COR-L47 (cell line): ENCODE measurements around the gene RSAD1.

Experiments
- DNase-seq: peaks from one replicate; lab custom pipeline; 2025; lab: John Stamatoyannopoulos, UW

Gene RSAD1

GRCh38 chr17:50458270-50458669, 20.4 kb upstream of the RSAD1 start:
- DNase-seq = no peak

GRCh38 chr17:50458701-50459676, 19.7 kb upstream of the RSAD1 start:
- DNase-seq = no peak

GRCh38 chr17:50459756-50460155, 18.9 kb upstream of the RSAD1 start:
- DNase-seq = no peak

DNA sequence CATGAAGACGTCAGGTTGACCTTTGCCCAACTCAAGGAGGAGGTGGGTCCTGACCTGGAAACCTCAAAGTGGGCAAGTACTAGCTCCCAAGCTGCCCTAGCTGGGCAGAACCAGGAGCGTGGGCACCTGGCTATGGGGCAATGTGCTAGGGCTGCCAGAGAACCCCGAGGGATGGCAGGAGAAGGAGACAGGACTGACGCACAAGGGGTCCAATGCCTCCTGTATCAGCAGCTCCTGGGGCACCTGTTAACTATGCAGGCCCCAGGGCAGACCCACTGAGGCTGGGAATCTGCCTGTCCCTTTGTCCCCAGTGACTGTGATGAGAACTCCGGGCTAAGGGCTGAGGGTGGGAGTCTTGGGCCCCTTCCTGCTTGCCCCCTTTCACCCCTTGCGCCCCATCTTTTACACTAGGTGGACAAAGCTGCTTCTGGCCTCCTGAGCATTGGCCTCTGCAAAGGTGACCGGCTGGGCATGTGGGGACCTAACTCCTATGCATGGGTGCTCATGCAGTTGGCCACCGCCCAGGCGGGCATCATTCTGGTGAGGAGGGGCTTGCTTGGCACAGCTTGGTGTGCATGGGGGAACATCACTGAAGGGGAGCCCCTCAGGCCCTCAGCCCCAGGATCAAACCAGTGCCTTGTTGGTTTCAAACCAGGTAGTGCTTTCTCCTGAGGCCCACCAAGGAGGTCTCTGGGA, 17.7 kb upstream of the RSAD1 start:
- no peak for DNase-seq

DNA sequence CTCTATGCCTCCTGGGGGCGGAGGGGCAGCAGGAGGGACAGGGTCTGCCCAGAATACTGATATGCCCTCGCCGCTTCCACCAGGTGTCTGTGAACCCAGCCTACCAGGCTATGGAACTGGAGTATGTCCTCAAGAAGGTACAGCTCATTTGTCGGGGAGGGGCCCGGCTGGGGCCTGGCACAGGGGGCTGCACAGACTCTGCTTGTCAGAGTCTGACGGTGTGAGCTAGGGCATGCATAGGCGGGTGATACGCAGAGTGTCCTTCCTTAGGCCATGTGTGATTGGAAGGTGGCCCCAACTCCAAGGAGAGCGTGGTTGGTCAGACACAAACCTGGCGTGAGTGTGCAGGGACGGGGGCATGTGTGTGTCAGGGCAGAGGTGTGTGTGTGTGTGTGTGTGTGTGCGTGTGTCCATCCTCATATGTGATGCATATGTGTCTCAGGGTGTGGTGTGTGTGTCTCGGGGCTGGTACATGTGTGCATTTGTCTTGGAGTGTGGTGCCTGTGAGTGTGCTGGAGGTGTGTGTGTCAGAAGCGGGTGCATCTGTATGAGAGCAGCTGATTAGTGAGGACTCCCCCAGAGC, 17.0 kb upstream of the RSAD1 start:
- no peak for DNase-seq

DNA sequence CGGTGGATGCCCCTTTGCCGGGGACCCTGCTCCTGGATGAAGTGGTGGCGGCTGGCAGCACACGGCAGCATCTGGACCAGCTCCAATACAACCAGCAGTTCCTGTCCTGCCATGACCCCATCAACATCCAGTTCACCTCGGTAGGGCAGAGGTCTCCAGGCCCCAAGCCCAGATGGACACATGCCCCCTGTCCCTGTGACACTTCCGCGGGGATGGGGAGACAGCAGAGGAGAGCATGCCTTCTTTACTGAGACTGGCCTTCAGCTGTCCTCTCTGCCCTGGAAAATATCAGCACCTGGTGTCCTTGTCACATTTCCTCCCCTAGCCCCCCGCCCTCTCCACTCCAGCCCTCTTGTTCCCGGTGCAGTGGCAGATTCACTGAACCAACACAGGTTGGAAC, 16.2 kb upstream of the RSAD1 start:
- no peak for DNase-seq

DNA sequence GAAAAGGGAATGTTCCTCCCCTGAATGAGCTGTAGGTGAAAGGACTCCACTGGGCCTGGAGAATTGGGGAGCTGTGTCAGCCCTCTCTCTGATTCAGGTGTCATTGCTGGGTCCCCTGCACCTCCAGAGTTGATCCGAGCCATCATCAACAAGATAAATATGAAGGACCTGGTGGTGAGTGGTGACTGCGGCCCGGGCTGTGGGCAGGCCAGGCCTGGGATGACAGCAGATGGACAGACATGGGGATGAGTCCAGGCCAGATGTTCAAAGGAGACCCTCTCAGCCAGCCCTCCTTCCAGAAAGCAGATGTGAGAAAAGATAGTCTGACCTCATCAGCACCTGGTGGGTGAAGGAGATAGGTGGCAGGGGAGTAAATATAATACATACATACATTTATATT, 14.5 kb upstream of the RSAD1 start:
- DNase-seq = no peak

DNA sequence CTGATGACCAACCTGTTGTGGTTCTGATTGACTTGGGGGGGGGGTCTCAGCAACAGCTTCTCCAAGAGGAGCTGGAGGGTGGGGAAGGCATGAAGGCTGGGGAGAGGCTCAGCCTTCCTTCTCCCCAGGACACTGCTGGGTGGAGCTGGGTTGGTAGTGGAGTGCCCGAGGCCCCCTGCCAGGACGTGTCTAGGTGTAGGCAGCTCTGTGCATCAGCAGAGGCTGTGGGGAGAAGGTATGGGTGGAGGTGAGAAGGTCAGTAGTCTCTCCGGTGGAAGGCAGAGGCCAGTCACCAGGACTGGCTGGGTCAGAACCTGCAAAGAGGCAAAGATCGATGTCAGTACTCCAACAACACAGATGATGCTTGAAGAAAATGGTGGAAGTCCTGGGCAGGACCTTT, 13.9 kb upstream of the RSAD1 start:
- DNase-seq = no peak

DNA sequence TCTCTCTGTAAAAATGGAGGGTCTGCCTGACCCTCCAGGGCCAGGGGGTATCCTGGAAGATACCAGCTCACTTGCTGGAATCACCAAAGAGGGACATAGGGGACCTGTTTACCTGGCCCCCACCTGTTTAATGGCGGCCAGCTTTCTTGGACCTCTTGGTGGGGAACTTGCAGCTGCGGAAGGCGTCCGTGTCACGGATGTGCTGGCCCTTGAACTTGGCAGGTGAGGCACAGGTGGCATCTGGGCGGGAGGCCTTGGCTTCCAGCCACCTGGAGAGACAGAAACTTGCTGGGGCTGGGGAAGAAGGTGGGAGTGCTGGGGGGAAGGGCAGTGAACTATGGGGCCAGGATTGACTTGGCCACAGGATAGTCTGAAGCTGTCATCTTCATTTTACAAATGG, 13.5 kb upstream of the RSAD1 start:
- DNase-seq = no peak

DNA sequence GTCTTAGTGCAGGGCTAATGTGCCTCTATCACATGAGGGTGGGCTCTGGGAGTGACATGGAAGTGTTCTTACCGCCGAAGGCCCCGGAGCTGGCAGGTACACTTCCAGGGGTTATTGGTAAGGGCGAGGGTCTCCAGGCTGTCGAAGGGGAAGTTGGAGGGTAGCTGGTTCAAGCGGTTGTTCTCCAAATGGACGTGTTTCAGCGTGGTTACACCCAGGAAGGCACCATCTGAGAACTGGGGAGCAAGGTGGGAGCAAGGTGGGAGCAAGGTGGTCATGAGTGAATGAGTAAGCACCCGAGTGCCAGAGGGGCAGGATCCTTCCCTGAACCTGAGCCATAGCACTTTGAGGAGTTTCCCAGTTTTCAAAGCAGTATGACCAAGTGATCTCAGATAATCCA, 13.0 kb upstream of the RSAD1 start:
- DNase-seq = no peak

GRCh38 chr17:50466371-50467113, 12.1 kb upstream of the RSAD1 start:
- no peak for DNase-seq

DNA sequence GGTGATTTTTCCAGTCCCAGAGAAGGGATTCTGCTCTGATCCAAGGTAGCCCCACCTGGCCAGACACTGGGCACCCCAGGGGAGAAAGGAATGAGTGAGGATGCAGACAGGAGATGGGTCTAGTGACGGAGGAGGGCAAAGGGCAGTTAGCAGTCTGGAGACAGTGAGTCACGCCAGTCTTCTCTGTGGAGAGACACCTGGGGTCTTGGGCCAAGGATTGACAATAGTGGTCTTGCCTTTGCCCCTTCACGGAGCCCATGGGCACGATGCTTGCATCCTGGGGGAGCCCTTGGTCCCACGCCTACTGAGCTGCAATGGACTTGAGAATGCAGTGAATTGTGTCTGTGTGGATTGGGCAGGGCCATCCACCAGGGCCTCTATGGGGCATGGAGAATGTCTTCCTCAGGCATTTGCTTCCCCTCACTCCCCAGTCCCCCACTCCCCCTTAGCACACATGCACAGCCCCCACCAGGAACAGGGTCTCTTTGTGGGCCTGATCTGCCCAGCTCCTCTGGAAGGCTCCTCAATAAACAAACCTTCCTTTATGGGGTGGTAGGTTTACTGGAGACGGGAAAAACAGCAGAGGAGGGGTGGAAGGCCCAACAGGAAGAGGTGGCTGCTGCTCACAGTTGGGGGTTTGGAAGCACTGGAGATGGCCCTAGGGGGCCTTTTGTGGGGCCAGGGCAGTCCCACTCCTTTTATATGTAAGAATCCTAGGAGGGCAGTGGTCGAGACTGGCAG, 11.4 kb upstream of the RSAD1 start:
- no peak for DNase-seq

- no peak for DNase-seq
Observed at GRCh38 chr17:50467855-50468303, 10.8 kb upstream of the RSAD1 start.

GRCh38 chr17:50468304-50469207, 10.1 kb upstream of the RSAD1 start, which contains the start of gene CHAD:
CHAD (minus strand) TSS chr17:50468880; CDS start chr17:50468813, 67 bp downstream.
- no peak for DNase-seq

GRCh38 chr17:50469208-50469605, 9.5 kb upstream of the RSAD1 start:
- no peak for DNase-seq

DNA sequence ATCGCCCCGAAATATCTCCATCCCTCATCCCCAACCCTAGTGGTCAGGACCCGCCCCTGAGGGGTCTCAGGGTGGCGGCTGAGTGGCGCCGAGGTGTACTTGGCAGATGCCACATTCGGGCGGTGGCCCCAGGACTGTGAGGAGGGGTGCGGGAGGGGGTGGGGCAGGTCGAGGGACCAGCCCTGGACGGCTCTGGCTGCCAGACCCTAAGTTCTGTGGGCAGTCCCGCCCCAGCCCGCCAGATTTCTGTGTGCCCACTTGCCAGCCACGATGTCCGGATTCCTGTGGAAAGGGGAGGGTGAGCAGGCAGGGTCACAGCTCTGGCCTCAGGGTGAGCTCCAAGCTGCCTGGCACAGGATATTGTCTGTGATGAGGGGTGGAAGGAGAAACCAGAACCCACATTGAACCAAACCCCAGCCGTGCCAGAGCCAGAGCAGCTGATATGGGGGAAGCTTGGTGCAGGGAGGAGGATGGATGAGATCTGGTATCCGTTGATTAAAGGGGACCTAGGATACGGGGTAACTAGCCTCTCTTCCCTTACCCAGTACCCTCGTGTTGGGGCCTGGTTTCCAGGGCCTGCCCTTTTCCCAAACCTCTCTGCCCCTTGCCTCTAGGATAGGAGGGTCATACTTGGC, 8.9 kb upstream of the RSAD1 start:
- DNase-seq = no peak

GRCh38 chr17:50470426-50470825, 8.2 kb upstream of the RSAD1 start:
- DNase-seq = no peak

GRCh38 chr17:50471009-50471905, 7.4 kb upstream of the RSAD1 start:
- no peak for DNase-seq

DNA sequence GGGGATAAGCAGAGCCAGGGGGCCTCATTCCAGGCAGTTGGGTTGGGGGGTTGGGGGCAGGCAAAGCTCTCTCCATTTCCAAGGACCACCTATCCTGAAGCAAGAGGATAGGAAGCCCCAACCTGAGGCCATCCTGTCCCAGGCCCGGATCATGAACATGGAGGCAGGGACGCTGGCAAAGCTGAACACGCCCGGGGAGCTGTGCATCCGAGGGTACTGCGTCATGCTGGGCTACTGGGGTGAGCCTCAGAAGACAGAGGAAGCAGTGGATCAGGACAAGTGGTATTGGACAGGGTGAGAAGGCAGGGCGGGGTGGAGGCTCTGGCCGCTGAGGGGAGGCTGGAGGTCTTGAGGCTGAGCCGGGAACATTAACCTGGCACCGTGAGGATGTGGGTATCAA, 6.4 kb upstream of the RSAD1 start:
- DNase-seq = no peak
